Breast epithelium (tissue), 3 donors: ENCODE results near the gene PIM3.

ENCODE experiments used
- CTCF ChIP-seq, 3 donors: fragments of 450-650 bp; IDR thresholded peaks; one replicate each; pipeline ENCODE4 v1.5.1; 2016 to 2017; ENCODE audit warnings: antibody characterized with exemption in 3 of 3, mild to moderate bottlenecking in 3 of 3, moderate library complexity in 3 of 3
- POLR2AphosphoS5 ChIP-seq, 3 donors: sonication (generic); formaldehyde crosslinking; IDR thresholded peaks; one replicate each; pipeline ENCODE4 v1.6.1; 2017; ENCODE audit warnings: antibody characterized with exemption in 3 of 3

- peak; percentile 65 to 76 (median 68) for TF ChIP-seq POLR2AphosphoS5 (IDR thresholded peaks at IDR 0.05)
- TF ChIP-seq CTCF (IDR thresholded peaks at IDR 0.05) = peak in 1 of 3 donors; percentile 22
Observed at GRCh38 chr22:49960159-49961004, at the start of gene PIM3.
